CD4-positive, alpha-beta T cell (primary cell): ENCODE data around the gene ARID1B. TPM values are rescaled to one million over a fixed set of nuclear protein-coding genes. Genes with fewer than 3 reads are reported as not detected.

Source experiments
- ATAC-seq: fragments of 200-7000 bp; cut with Tn5 transposase; one replicate; pipeline ENCODE4 v1.10.0; 2022; ENCODE audit warnings: mild to moderate bottlenecking; ENCODE audit not compliant: poor library complexity
- CTCF ChIA-PET: fragments of 350-600 bp; sonication (Branson Sonifier 250); formaldehyde crosslinking; loops from one replicate; lab custom pipeline; 2021; ENCODE audit warnings: antibody characterized with exemption, inconsistent platforms; lab: Charles Lee
- POLR2A ChIA-PET: fragments of 350-600 bp; sonication (Branson Sonifier 250); formaldehyde crosslinking; loops from one replicate; lab custom pipeline; 2021; ENCODE audit warnings: antibody characterized with exemption, inconsistent platforms; lab: Charles Lee
- DNase-seq, 14 experiments: peaks; one replicate each; pipeline ENCODE4 v3.0.0-alpha.2; 2013 to 2020; ENCODE audit warnings: mixed read lengths in 2 of 14
- H3K27ac ChIP-seq, 2 donors: one replicate each; pipeline versions ENCODE4 v1.5.1 to v1.7.0; 2013; ENCODE audit warnings: low read length in 2 of 2, low read depth in 1 of 2, mild to moderate bottlenecking in 1 of 2
- H3K27me3 ChIP-seq, 2 experiments: 1 replicate in 1 of 2; 2 replicates in 1 of 2; pipeline versions ENCODE4 v1.6.1 to v1.7.0; 2013; ENCODE audit warnings: low read length in 2 of 2, control low read depth in 1 of 2, mild to moderate bottlenecking in 1 of 2, moderate library complexity in 1 of 2; ENCODE audit not compliant: insufficient read depth in 2 of 2, control insufficient read depth in 1 of 2
- H3K36me3 ChIP-seq: one replicate; pipeline ENCODE4 v1.6.1; 2013; ENCODE audit warnings: low read length, control low read depth; ENCODE audit not compliant: insufficient read depth
- H3K4me1 ChIP-seq: one replicate; pipeline ENCODE4 v1.6.1; 2013; ENCODE audit warnings: low read length, control low read depth; ENCODE audit not compliant: insufficient read depth
- H3K4me3 ChIP-seq: one replicate; pipeline ENCODE4 v1.5.1; 2013; ENCODE audit warnings: mild to moderate bottlenecking, low read length, moderate library complexity
- H3K9me3 ChIP-seq, 2 experiments: 1 replicate in 1 of 2; 2 replicates in 1 of 2; pipeline versions ENCODE4 v1.6.1 to v1.7.0; 2013; ENCODE audit warnings: low read length in 2 of 2, mild to moderate bottlenecking in 2 of 2, control low read depth in 1 of 2, moderate library complexity in 1 of 2; ENCODE audit not compliant: control insufficient read depth in 1 of 2, insufficient read depth in 1 of 2
- H3K27ac Mint-ChIP-seq: one replicate; pipeline ENCODE4 v1.8.0; 2020; ENCODE audit warnings: mixed read lengths
- H3K27me3 Mint-ChIP-seq: one replicate; pipeline ENCODE4 v1.8.0; 2021; ENCODE audit warnings: mixed read lengths
- H3K36me3 Mint-ChIP-seq: one replicate; pipeline ENCODE4 v1.8.0; 2021; ENCODE audit warnings: low read depth, mixed read lengths
- H3K4me1 Mint-ChIP-seq: one replicate; pipeline ENCODE4 v1.8.0; 2021; ENCODE audit warnings: low read depth, mixed read lengths
- H3K4me3 Mint-ChIP-seq: one replicate; pipeline ENCODE4 v1.8.0; 2020; ENCODE audit warnings: mild to moderate bottlenecking, mixed read lengths
- H3K9me3 Mint-ChIP-seq: one replicate; pipeline ENCODE4 v1.8.0; 2020; ENCODE audit warnings: mixed read lengths
- CTCF ChIP-seq: fragments of 200-600 bp; IDR thresholded peaks from one replicate; pipeline ENCODE4 v1.8.0; 2022; ENCODE audit warnings: antibody characterized with exemption, mild to moderate bottlenecking
- intact Hi-C, 2 experiments: fragments of 100-400 bp; cut with DNase I in 1 of 2; cut with micrococcal nuclease in 1 of 2; formaldehyde crosslinking; loops; one replicate each; pipeline versions ENCODE4 v1.15.1 to v1.9.0; 2023 to 2025; cut with DNase I, micrococcal nuclease
- total RNA-seq, 174 experiments: library from RNA in 2 of 174; stranded (reverse) in 2 of 174; gene quantifications; one replicate each; pipeline ENCODE4 v1.2.3 and lab custom pipeline; 2021 to 2026

The ARID1B gene
- total RNA-seq, 2 experiments from 2014 or later, result 120 to 125 TPM

GRCh38 chr6:157133856-157134255, 356.7 kb downstream of the ARID1B start:
- no peak for TF ChIP-seq CTCF

GRCh38 chr6:157134402-157135047, 357.3 kb downstream of the ARID1B start:
- H3K9me3 ChIP-seq, result no peaks in the 10 kb centered on the region
- H3K27ac Mint-ChIP-seq, result no peak overlapping the region
- no peaks in the 10 kb centered on the region for H3K4me1 ChIP-seq
- no peak overlapping the region for H3K4me3 Mint-ChIP-seq
- DNase-seq (no peak), ATAC-seq (no peak)
- peaks cover 79% of the 10 kb centered on the region for H3K36me3 Mint-ChIP-seq
- no peak overlapping the region for H3K4me3 ChIP-seq
- CTCF ChIA-PET, result no interaction called here
- H3K36me3 ChIP-seq, result peaks cover 55% of the 10 kb centered on the region
- H3K4me1 Mint-ChIP-seq, result peaks cover 2% of the 10 kb centered on the region
- no peak overlapping the region for H3K27ac ChIP-seq
- POLR2A ChIA-PET, result no interaction called here
- H3K9me3 Mint-ChIP-seq, result no peaks in the 10 kb centered on the region
- intact Hi-C loops, result no loop called here
- TF ChIP-seq CTCF, result no peak
- no peaks in the 10 kb centered on the region for H3K27me3 ChIP-seq
- H3K27me3 Mint-ChIP-seq, result no peaks in the 10 kb centered on the region

More at GRCh38 chr6:157133856-157134255, 356.7 kb downstream of the ARID1B start:
- no peak overlapping the region for H3K4me3 Mint-ChIP-seq
- no peaks in the 10 kb centered on the region for H3K9me3 Mint-ChIP-seq
- no peaks in the 10 kb centered on the region for H3K4me1 ChIP-seq
- ChIA-PET POLR2A (no interaction called here), CTCF (no interaction called here)
- no peak for ATAC-seq
- H3K27ac ChIP-seq, result no peak overlapping the region
- intact Hi-C loops, result no loop called here
- peaks cover 8% of the 10 kb centered on the region for H3K4me1 Mint-ChIP-seq
- no peak overlapping the region for H3K4me3 ChIP-seq
- peaks cover 73% of the 10 kb centered on the region for H3K36me3 Mint-ChIP-seq
- H3K36me3 ChIP-seq, result peaks cover 55% of the 10 kb centered on the region
- no peaks in the 10 kb centered on the region for H3K9me3 ChIP-seq
- no peak for DNase-seq
- H3K27ac Mint-ChIP-seq, result no peak overlapping the region
- no peaks in the 10 kb centered on the region for H3K27me3 Mint-ChIP-seq
- no peaks in the 10 kb centered on the region for H3K27me3 ChIP-seq

- H3K27ac Mint-ChIP-seq, result no peak overlapping the region
- H3K4me1 Mint-ChIP-seq, result no peaks in the 10 kb centered on the region
- no peak for TF ChIP-seq CTCF
- Histone ChIP-seq H3K4me3 (no peak overlapping the region), H3K36me3 (peaks cover 55% of the 10 kb centered on the region), H3K27me3 (no peaks in the 10 kb centered on the region), H3K4me1 (no peaks in the 10 kb centered on the region), H3K9me3 (no peaks in the 10 kb centered on the region), H3K27ac (no peak overlapping the region)
- no peaks in the 10 kb centered on the region for H3K27me3 Mint-ChIP-seq
- H3K4me3 Mint-ChIP-seq, result no peak overlapping the region
- ATAC-seq, result no peak
- H3K36me3 Mint-ChIP-seq, result peaks cover 85% of the 10 kb centered on the region
- intact Hi-C loops, result no loop called here
- POLR2A ChIA-PET, result no interaction called here
- H3K9me3 Mint-ChIP-seq, result no peaks in the 10 kb centered on the region
- DNase-seq, result no peak
- CTCF ChIA-PET, result no interaction called here
Measured at GRCh38 chr6:157135691-157136090, 358.5 kb downstream of the ARID1B start.
